CD14-positive monocyte (primary cell): ENCODE data around the gene UGT1A9. TPM values are rescaled to one million over a fixed set of nuclear protein-coding genes. Genes with fewer than 3 reads are reported as not detected.

Experiments used
- DNase-seq, 3 donors: peaks; one replicate each; pipeline ENCODE4 v3.0.0-alpha.2; 2011 to 2022
- H2AFZ ChIP-seq: 2 replicates; pipeline ENCODE4 v1.6.0; 2012; ENCODE audit warnings: mild to moderate bottlenecking, low read depth, low read length, inconsistent platforms; ENCODE audit not compliant: insufficient read depth, poor library complexity, severe bottlenecking
- H3K27ac ChIP-seq, 2 donors: 1 replicate in 1 of 2; 2 replicates in 1 of 2; pipeline ENCODE4 v1.5.1; 2012 to 2013; ENCODE audit warnings: low read length in 2 of 2, control low read depth in 1 of 2, inconsistent platforms in 1 of 2, low read depth in 1 of 2, mild to moderate bottlenecking in 1 of 2
- H3K27me3 ChIP-seq, 2 donors: one replicate each; pipeline versions ENCODE4 v1.6.0 to v1.6.1; 2011 to 2013; ENCODE audit warnings: low read length in 2 of 2; ENCODE audit not compliant: control insufficient read depth in 2 of 2, insufficient read depth in 2 of 2
- H3K36me3 ChIP-seq, 2 donors: replicated peaks in 1 of 2; 1 replicate in 1 of 2; 2 replicates in 1 of 2; pipeline versions ENCODE4 v1.5.1 to v1.6.1; 2012 to 2013; ENCODE audit warnings: low read length in 2 of 2, control low read depth in 1 of 2, inconsistent platforms in 1 of 2, mild to moderate bottlenecking in 1 of 2; ENCODE audit not compliant: insufficient read depth in 2 of 2, control insufficient read depth in 1 of 2
- H3K4me1 ChIP-seq, 2 donors: 1 replicate in 1 of 2; 2 replicates in 1 of 2; pipeline versions ENCODE4 v1.5.1 to v1.6.1; 2012 to 2013; ENCODE audit warnings: low read length in 2 of 2, control low read depth in 1 of 2, inconsistent platforms in 1 of 2, mild to moderate bottlenecking in 1 of 2, moderate library complexity in 1 of 2; ENCODE audit not compliant: insufficient read depth in 2 of 2, control insufficient read depth in 1 of 2
- H3K4me2 ChIP-seq: replicated peaks from 2 replicates; pipeline ENCODE3; 2012; ENCODE audit warnings: low read length, moderate library complexity, mild to moderate bottlenecking; ENCODE audit not compliant: poor library complexity, severe bottlenecking; ENCODE audit errors: extremely low read depth
- H3K4me3 ChIP-seq, 3 experiments: fragments of 200-600 bp in 1 of 3; sonication (generic) in 1 of 3; replicated peaks in 1 of 3; 1 replicate in 2 of 3; 2 replicates in 1 of 3; pipeline ENCODE4 v1.5.1; 2011 to 2013; ENCODE audit warnings: low read length in 3 of 3, mild to moderate bottlenecking in 3 of 3, control low read depth in 2 of 3, low read depth in 2 of 3, inconsistent platforms in 1 of 3, moderate library complexity in 1 of 3
- H3K79me2 ChIP-seq: 2 replicates; pipeline ENCODE4 v1.6.0; 2012; ENCODE audit warnings: mild to moderate bottlenecking, control low read depth, inconsistent platforms, low read length, moderate library complexity; ENCODE audit not compliant: insufficient read depth
- H3K9ac ChIP-seq: 2 replicates; pipeline ENCODE4 v1.6.0; 2017; ENCODE audit warnings: low read length, mild to moderate bottlenecking; ENCODE audit not compliant: insufficient read depth, poor library complexity, severe bottlenecking
- H3K9me3 ChIP-seq, 2 donors: replicated peaks in 1 of 2; 1 replicate in 1 of 2; 2 replicates in 1 of 2; pipeline versions ENCODE4 v1.5.1 to v1.6.1; 2012 to 2013; ENCODE audit warnings: low read length in 2 of 2, control low read depth in 1 of 2; ENCODE audit not compliant: control insufficient read depth in 1 of 2, insufficient read depth in 1 of 2
- H4K20me1 ChIP-seq: 2 replicates; pipeline ENCODE4 v1.6.0; 2012; ENCODE audit warnings: mild to moderate bottlenecking, low read length, control low read depth, moderate library complexity; ENCODE audit not compliant: insufficient read depth
- H3K27ac Mint-ChIP-seq, 7 donors: one replicate each; pipeline ENCODE4 v1.8.0; 2020; ENCODE audit warnings: mild to moderate bottlenecking in 7 of 7, mixed read lengths in 7 of 7, moderate library complexity in 6 of 7, inconsistent platforms in 2 of 7
- H3K27me3 Mint-ChIP-seq, 3 donors: one replicate each; pipeline ENCODE4 v1.8.0; 2021 to 2022; ENCODE audit warnings: low read depth in 3 of 3, mild to moderate bottlenecking in 3 of 3, mixed read lengths in 3 of 3, moderate library complexity in 3 of 3, inconsistent platforms in 1 of 3
- H3K36me3 Mint-ChIP-seq, 2 donors: one replicate each; pipeline ENCODE4 v1.8.0; 2020; ENCODE audit warnings: mixed read lengths in 2 of 2, inconsistent platforms in 1 of 2, mild to moderate bottlenecking in 1 of 2
- H3K4me1 Mint-ChIP-seq: one replicate; pipeline ENCODE4 v1.8.0; 2020; ENCODE audit warnings: mild to moderate bottlenecking, mixed read lengths
- H3K4me3 Mint-ChIP-seq, 2 donors: one replicate each; pipeline ENCODE4 v1.8.0; 2020; ENCODE audit warnings: mild to moderate bottlenecking in 2 of 2, mixed read lengths in 2 of 2, moderate library complexity in 1 of 2
- H3K9me3 Mint-ChIP-seq, 7 donors: one replicate each; pipeline ENCODE4 v1.8.0; 2020 to 2022; ENCODE audit warnings: mixed read lengths in 7 of 7, mild to moderate bottlenecking in 6 of 7, moderate library complexity in 6 of 7, inconsistent platforms in 2 of 7
- WGBS: methylation state at CpG from one replicate; pipeline ENCODE4 v1.1.5; 2013; ENCODE audit warnings: missing lambda C conversion rate; ENCODE audit not compliant: insufficient coverage; 5-methylcytosine and 5-hydroxymethylcytosine counted together
- intact Hi-C, 2 donors: fragments of 100-400 bp; cut with micrococcal nuclease; formaldehyde crosslinking; loops; one replicate each; pipeline versions ENCODE4 v1.15.0 to v1.15.1; 2023
- polyA plus RNA-seq, 3 donors: library from polyadenylated mRNA; depleted of rRNA in 1 of 3; unstranded in 2 of 3; stranded (reverse) in 1 of 3; fragments of 300-500 nt in 2 of 3; fragments of >200 nt in 1 of 3; fragmentation: Illumina TruSeq in 2 of 3; gene quantifications; 1 replicate in 2 of 3; 2 replicates in 1 of 3; pipeline ENCODE4 v1.2.3, GENCODE V29; 2012 to 2021
- TF ChIP-seq, protein P1 (sequence below): fragments of 200-600 bp; IDR thresholded peaks from one replicate; pipeline ENCODE4 v1.8.0; 2022; ENCODE audit warnings: antibody characterized with exemption, mild to moderate bottlenecking

UGT1A9 gene
- polyA plus RNA-seq, 3 donors: not detected

DNA sequence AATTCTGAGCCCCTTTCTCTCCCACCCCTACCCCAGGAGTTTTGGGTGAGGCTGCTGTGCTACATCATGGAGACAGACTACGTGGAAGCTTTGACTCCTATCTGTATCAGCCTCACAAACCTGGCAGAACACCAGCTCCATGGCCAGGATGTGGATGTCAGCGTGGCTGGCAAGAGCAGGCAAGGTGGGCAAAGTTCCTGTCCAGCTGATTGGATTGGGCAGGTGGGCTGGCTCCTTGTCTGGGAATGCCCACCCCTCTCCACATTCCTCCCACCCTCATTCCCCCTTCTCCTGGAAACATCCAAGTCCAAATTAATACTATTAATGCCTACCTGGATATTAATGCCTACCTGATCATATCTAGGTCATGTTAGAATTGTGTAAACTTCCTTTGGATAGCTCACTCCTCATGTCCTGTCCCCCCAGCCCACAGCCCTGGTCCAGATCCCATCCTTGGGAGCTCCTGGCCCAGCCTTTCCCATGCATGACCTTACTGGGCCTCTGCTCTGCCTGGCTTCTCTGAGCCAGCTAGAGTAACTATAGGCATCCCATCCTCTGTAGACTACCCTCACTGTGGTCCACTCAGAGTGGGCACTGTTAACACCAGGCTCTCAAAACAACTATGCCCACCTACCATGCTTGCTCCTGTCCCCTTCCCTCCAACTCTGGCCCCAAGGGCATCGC lies 130.6 kb downstream of the UGT1A9 start:
- Histone ChIP-seq H3K36me3 (no peaks in the 10 kb centered on the region), H3K27me3 (no peaks in the 10 kb centered on the region), H3K4me3 (no peak overlapping the region), H4K20me1 (no peaks in the 10 kb centered on the region), H3K27ac (no peak overlapping the region), H2AFZ (no peak overlapping the region), H3K9ac (no peak overlapping the region), H3K4me1 (no peaks in the 10 kb centered on the region), H3K79me2 (no peaks in the 10 kb centered on the region), H3K9me3 (no peaks in the 10 kb centered on the region), H3K4me2 (no peak overlapping the region)
- no peak for DNase-seq
- intact Hi-C loops: no loop called here
- TF ChIP-seq, protein P1, sequence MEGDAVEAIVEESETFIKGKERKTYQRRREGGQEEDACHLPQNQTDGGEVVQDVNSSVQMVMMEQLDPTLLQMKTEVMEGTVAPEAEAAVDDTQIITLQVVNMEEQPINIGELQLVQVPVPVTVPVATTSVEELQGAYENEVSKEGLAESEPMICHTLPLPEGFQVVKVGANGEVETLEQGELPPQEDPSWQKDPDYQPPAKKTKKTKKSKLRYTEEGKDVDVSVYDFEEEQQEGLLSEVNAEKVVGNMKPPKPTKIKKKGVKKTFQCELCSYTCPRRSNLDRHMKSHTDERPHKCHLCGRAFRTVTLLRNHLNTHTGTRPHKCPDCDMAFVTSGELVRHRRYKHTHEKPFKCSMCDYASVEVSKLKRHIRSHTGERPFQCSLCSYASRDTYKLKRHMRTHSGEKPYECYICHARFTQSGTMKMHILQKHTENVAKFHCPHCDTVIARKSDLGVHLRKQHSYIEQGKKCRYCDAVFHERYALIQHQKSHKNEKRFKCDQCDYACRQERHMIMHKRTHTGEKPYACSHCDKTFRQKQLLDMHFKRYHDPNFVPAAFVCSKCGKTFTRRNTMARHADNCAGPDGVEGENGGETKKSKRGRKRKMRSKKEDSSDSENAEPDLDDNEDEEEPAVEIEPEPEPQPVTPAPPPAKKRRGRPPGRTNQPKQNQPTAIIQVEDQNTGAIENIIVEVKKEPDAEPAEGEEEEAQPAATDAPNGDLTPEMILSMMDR: no peak
- H3K4me3 Mint-ChIP-seq: no peak overlapping the region
- WGBS: no CpG with 5 or more reads among the region's 3 CpGs
- no peaks in the 10 kb centered on the region for H3K4me1 Mint-ChIP-seq
- H3K9me3 Mint-ChIP-seq: peaks cover 0 to 3% (median 0%) of the 10 kb centered on the region in 7 donors
- peak overlapping the region in 1 of 7 donors; percentile 67 for H3K27ac Mint-ChIP-seq
- no peaks in the 10 kb centered on the region for H3K36me3 Mint-ChIP-seq
- H3K27me3 Mint-ChIP-seq: peaks cover 3 to 10% (median 8%) of the 10 kb centered on the region in 3 donors

DNA sequence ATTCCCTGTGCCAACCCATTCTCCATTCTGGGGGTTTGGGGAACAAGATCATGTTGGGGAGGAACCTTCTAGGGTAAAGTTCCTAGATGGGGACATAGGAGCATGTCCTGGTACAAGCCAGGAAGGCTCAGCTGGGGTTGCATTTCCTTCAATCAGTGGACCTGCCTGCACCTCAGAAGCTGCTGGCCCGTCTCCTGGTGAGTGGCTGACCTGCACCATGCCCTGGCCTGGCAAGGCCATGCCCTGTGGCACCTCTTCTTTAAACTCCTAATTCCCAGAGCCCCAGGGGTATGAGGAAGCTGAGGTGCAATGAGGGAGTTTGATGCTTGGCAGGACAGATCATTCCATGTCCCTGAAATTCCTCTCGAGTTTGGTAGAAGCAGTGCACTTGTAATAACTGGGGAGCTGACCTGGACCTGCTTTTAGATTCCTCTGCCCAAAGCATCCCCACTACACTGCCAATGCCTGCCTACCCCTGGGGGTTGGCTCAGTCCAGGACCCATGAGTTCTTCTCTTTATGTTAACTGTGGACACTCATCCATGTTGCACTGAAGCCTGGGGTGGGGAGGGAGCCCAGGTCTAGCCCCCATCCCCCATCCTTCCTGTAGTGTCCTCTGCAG lies 131.7 kb downstream of the UGT1A9 start:
- no peak overlapping the region for H3K27ac Mint-ChIP-seq
- Histone ChIP-seq H3K79me2 (no peaks in the 10 kb centered on the region), H3K4me3 (no peak overlapping the region), H3K36me3 (no peaks in the 10 kb centered on the region), H3K9ac (no peak overlapping the region), H3K27me3 (no peaks in the 10 kb centered on the region), H2AFZ (no peak overlapping the region), H3K27ac (no peak overlapping the region), H3K4me2 (no peak overlapping the region), H4K20me1 (no peaks in the 10 kb centered on the region), H3K9me3 (no peaks in the 10 kb centered on the region), H3K4me1 (no peaks in the 10 kb centered on the region)
- no CpG with 5 or more reads among the region's 2 CpGs for WGBS
- H3K9me3 Mint-ChIP-seq: peaks cover 0 to 2% (median 1%) of the 10 kb centered on the region in 7 donors
- H3K4me1 Mint-ChIP-seq: no peaks in the 10 kb centered on the region
- no peak for DNase-seq
- intact Hi-C loops: no loop called here
- peaks cover 3 to 10% (median 8%) of the 10 kb centered on the region in 3 donors for H3K27me3 Mint-ChIP-seq
- no peaks in the 10 kb centered on the region for H3K36me3 Mint-ChIP-seq
- TF ChIP-seq, protein P1: no peak
- no peak overlapping the region for H3K4me3 Mint-ChIP-seq
